HCT116 (cell line): Measurements from ENCODE around the gene C2orf81. TPM values are rescaled to one million over a fixed set of nuclear protein-coding genes. Genes with fewer than 3 reads are reported as not detected.

Source experiments
- ATAC-seq: fragments of 200-7000 bp; cut with Tn5 transposase; 2 replicates; pipeline ENCODE4 v1.9.1; 2020; ENCODE audit warnings: mild to moderate bottlenecking, moderate library complexity
- BruUV-seq: library from RNA; stranded (reverse); fragments of 400-500 nt; replicated peaks from 2 replicates; lab custom pipeline; 2021; lab: Mats Ljungman, UMichigan
- CTCF ChIA-PET: fragments of 300-600 bp; sonication (Branson Sonifier 250); formaldehyde crosslinking; loops from one replicate; lab custom pipeline; 2021; ENCODE audit warnings: antibody characterized with exemption; lab: Charles Lee
- POLR2A ChIA-PET: fragments of 300-600, 350-600 bp; sonication (Branson Sonifier 250); formaldehyde crosslinking; loops from one replicate; lab custom pipeline; 2021; ENCODE audit warnings: antibody characterized with exemption; lab: Charles Lee
- RAD21 ChIA-PET, 2 experiments: fragments of 300-600 bp; sonication (Branson Sonifier 250); formaldehyde crosslinking; loops; one replicate each; lab custom pipeline; 2023; ENCODE audit warnings: low total read pairs in 2 of 2; ENCODE audit not compliant: uncharacterized antibody in 2 of 2, unreplicated experiment in 2 of 2, low non-redundant PET in 1 of 2; lab: Charles Lee
- DNase-seq: peaks from one replicate; pipeline ENCODE4 v3.0.0-alpha.2; 2010; ENCODE audit warnings: low read depth, low spot score
- H2AFZ ChIP-seq: fragments of 200-600 bp; shearing (Covaris generic), sonication (generic); 2 replicates; pipeline ENCODE4 v1.6.1; 2017; ENCODE audit warnings: low read depth, mixed run types, mixed read lengths, antibody characterized with exemption, low read length; ENCODE audit not compliant: poor library complexity, severe bottlenecking
- H3K27ac ChIP-seq: 2 replicates; pipeline ENCODE4 v1.5.1; 2012; ENCODE audit warnings: low read depth, low read length
- H3K27me3 ChIP-seq: fragments of 200-600 bp; sonication (generic); 2 replicates; pipeline ENCODE4 v1.6.1; 2016; ENCODE audit warnings: mixed run types, low read length, mixed read lengths; ENCODE audit not compliant: insufficient read depth
- H3K36me3 ChIP-seq, 2 experiments: fragments of 200-500 bp in 1 of 2; fragments of 200-600 bp in 1 of 2; sonication (Bioruptor generic) in 1 of 2; sonication (generic) in 1 of 2; 2 replicates each; pipeline versions ENCODE4 v1.5.1 to v1.6.1; 2014 to 2016; ENCODE audit warnings: low read length in 2 of 2, inconsistent platforms in 1 of 2, mixed read lengths in 1 of 2, mixed run types in 1 of 2; ENCODE audit not compliant: insufficient read depth in 2 of 2, control insufficient read depth in 1 of 2
- H3K4me1 ChIP-seq, 2 experiments: fragments of 200-600 bp in 1 of 2; sonication (generic) in 1 of 2; 2 replicates each; pipeline versions ENCODE4 v1.5.1 to v1.6.1; 2012 to 2017; ENCODE audit warnings: low read length in 2 of 2, inconsistent platforms in 1 of 2, mild to moderate bottlenecking in 1 of 2, mixed read lengths in 1 of 2, mixed run types in 1 of 2, moderate library complexity in 1 of 2; ENCODE audit not compliant: insufficient read depth in 2 of 2, control insufficient read depth in 1 of 2
- H3K4me2 ChIP-seq: fragments of 200-600 bp; sonication (generic); 2 replicates; pipeline ENCODE4 v1.6.1; 2017; ENCODE audit warnings: mixed run types, low read length, mixed read lengths
- H3K4me3 ChIP-seq, 2 experiments: fragments of 200-600 bp in 1 of 2; sonication (generic) in 1 of 2; replicated peaks in 1 of 2; 2 replicates each; pipeline ENCODE4 v1.5.1; 2011 to 2016; ENCODE audit warnings: low read length in 2 of 2, control low read depth in 1 of 2, low read depth in 1 of 2, mild to moderate bottlenecking in 1 of 2, mixed read lengths in 1 of 2, mixed run types in 1 of 2
- H3K79me2 ChIP-seq: fragments of 200-600 bp; sonication (generic); 2 replicates; pipeline ENCODE4 v1.6.1; 2017; ENCODE audit warnings: mild to moderate bottlenecking, mixed run types, low read length, moderate library complexity, mixed read lengths; ENCODE audit not compliant: insufficient read depth
- H3K9ac ChIP-seq: fragments of 200-600 bp; sonication (generic); 2 replicates; pipeline ENCODE4 v1.6.1; 2016; ENCODE audit warnings: low read length, mixed read lengths
- H3K9me2 ChIP-seq: fragments of 200-600 bp; sonication (generic), shearing (Covaris generic); 2 replicates; pipeline ENCODE4 v1.6.1; 2017; ENCODE audit warnings: mixed run types, mild to moderate bottlenecking, moderate library complexity; ENCODE audit not compliant: insufficient read depth
- H3K9me3 ChIP-seq, 2 experiments: fragments of 200-500 bp in 1 of 2; fragments of 200-600 bp in 1 of 2; sonication (Bioruptor generic) in 1 of 2; sonication (generic) in 1 of 2; 2 replicates each; pipeline ENCODE4 v1.6.1; 2014 to 2017; ENCODE audit warnings: low read length in 2 of 2, mixed read lengths in 2 of 2, inconsistent platforms in 1 of 2, low read depth in 1 of 2, mild to moderate bottlenecking in 1 of 2, mixed run types in 1 of 2, moderate library complexity in 1 of 2; ENCODE audit not compliant: control insufficient read depth in 1 of 2, insufficient read depth in 1 of 2
- H4K20me1 ChIP-seq: fragments of 200-600 bp; sonication (generic), shearing (Covaris generic); 2 replicates; pipeline ENCODE4 v1.6.1; 2017; ENCODE audit warnings: mixed run types, mild to moderate bottlenecking, moderate library complexity; ENCODE audit not compliant: insufficient read depth
- ELF1 ChIP-seq: IDR thresholded peaks from 2 replicates; pipeline ENCODE4 v1.6.1; 2012; ENCODE audit warnings: low read depth, borderline replicate concordance
- EZH2 ChIP-seq: fragments of 200-600 bp; sonication (generic); IDR thresholded peaks from 2 replicates; pipeline ENCODE4 v1.6.1; 2017; ENCODE audit warnings: antibody characterized with exemption, mixed run types
- EZH2phosphoT487 ChIP-seq: fragments of 200-600 bp; IDR thresholded peaks from 2 replicates; pipeline ENCODE4 v1.6.1; 2018; ENCODE audit warnings: antibody characterized with exemption, borderline replicate concordance
- FOSL1 ChIP-seq: IDR thresholded peaks from 2 replicates; pipeline ENCODE4 v1.6.1; 2012; ENCODE audit warnings: low read depth
- POLR2A ChIP-seq: IDR thresholded peaks from 2 replicates; pipeline ENCODE4 v1.7.0; 2011; ENCODE audit warnings: borderline replicate concordance; ENCODE audit not compliant: insufficient read depth, insufficient read length; ENCODE audit errors: extremely low read depth
- RAD21 ChIP-seq: IDR thresholded peaks from 2 replicates; pipeline ENCODE4 v1.6.1; 2012; ENCODE audit warnings: low read depth, mild to moderate bottlenecking
- intact Hi-C: fragments of 100-400 bp; cut with micrococcal nuclease; formaldehyde crosslinking; loops from 2 replicates; pipeline ENCODE4 v1.10.0; 2022
- total RNA-seq: library from RNA; stranded (reverse); gene quantifications from one replicate; pipeline ENCODE4 v1.2.1, GENCODE V29; 2021; ENCODE audit not compliant: unreplicated experiment
- TF ChIP-seq, protein P1 (sequence below): IDR thresholded peaks from 2 replicates; pipeline ENCODE4 v1.6.1; 2011; ENCODE audit warnings: mild to moderate bottlenecking, low read length, moderate library complexity; ENCODE audit not compliant: insufficient replicate concordance; ENCODE audit errors: extremely low read depth
- TF ChIP-seq, protein P2 (sequence below): IDR thresholded peaks from 2 replicates; pipeline ENCODE4 v1.6.1; 2012

The C2orf81 gene
- total RNA-seq, 1 experiment from 2014 or later, result 6.5 TPM

DNA sequence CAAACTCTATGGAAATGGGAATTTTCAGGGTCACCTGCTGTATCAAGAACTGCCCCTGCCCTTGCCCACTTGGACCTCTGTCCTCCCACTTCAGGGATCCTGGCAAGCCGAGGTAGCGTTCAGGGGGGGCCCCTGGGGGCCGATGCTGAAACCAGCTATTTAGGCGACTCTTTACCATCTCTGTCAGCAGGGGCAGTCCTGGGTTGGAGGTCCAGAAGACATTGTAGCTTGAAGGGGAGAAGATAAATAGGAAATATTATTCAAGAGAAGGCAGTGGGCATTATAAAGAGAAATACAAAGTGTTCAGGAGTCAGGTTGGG lies 41.3 kb upstream of the C2orf81 start:
- ATAC-seq (no peak), DNase-seq (no peak)
- H3K9ac ChIP-seq, result no peak overlapping the region
- peaks cover 0 to 22% of the 10 kb centered on the region in 2 experiments for H3K4me1 ChIP-seq
- intact Hi-C loops, result no loop called here
- no peaks in the 10 kb centered on the region for H3K9me2 ChIP-seq
- TF ChIP-seq, protein P1, sequence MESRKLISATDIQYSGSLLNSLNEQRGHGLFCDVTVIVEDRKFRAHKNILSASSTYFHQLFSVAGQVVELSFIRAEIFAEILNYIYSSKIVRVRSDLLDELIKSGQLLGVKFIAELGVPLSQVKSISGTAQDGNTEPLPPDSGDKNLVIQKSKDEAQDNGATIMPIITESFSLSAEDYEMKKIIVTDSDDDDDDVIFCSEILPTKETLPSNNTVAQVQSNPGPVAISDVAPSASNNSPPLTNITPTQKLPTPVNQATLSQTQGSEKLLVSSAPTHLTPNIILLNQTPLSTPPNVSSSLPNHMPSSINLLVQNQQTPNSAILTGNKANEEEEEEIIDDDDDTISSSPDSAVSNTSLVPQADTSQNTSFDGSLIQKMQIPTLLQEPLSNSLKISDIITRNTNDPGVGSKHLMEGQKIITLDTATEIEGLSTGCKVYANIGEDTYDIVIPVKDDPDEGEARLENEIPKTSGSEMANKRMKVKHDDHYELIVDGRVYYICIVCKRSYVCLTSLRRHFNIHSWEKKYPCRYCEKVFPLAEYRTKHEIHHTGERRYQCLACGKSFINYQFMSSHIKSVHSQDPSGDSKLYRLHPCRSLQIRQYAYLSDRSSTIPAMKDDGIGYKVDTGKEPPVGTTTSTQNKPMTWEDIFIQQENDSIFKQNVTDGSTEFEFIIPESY, result no peak
- TF ChIP-seq, protein P2, sequence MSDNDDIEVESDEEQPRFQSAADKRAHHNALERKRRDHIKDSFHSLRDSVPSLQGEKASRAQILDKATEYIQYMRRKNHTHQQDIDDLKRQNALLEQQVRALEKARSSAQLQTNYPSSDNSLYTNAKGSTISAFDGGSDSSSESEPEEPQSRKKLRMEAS, result no peak
- no peak for TF ChIP-seq EZH2phosphoT487
- TF ChIP-seq EZH2, result no peak
- TF ChIP-seq ELF1, result no peak
- no peak for TF ChIP-seq RAD21
- TF ChIP-seq POLR2A, result no peak
- no peak for TF ChIP-seq FOSL1
- BruUV-seq, result no TSS peak
- ChIA-PET RAD21 (no interaction called here), POLR2A (no interaction called here), CTCF (no interaction called here)
- no peak overlapping the region for H3K27ac ChIP-seq
- H3K4me3 ChIP-seq, result no peak overlapping the region
- no peaks in the 10 kb centered on the region for H3K27me3 ChIP-seq
- peaks cover 27% of the 10 kb centered on the region for H3K79me2 ChIP-seq
- H4K20me1 ChIP-seq, result no peaks in the 10 kb centered on the region
- H3K9me3 ChIP-seq, result no peaks in the 10 kb centered on the region
- no peak overlapping the region for H2AFZ ChIP-seq
- peaks cover 6 to 19% of the 10 kb centered on the region in 2 experiments; a peak in 2 of 4 replicates for H3K36me3 ChIP-seq
- H3K4me2 ChIP-seq, result no peak overlapping the region
